Measurements from ENCODE around the gene KRT31. TPM values are rescaled to one million over a fixed set of nuclear protein-coding genes. Genes with fewer than 3 reads are reported as not detected.

The KRT31 gene
- total RNA-seq, 2 experiments from 2014 or later, result not detected

DNA sequence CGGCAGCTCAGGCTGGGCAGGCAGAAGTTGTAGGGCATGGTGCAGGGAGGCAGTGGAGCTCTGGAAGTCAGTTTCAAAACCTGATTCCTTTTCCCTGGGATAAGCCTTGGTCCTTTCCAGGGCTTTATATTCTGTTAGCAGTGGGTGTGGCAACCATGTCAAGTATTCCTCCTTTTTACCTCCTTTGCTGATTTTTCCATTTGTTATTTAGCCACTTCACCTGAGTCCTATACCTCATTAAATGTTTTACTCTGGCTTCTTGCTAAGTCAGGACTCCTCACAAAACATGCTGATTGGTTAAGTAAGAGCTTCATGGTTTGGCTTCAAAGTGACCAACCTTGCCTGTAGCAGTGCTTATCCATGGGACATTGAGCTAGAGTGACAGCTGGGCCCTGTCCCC lies 27.7 kb downstream of the KRT31 start, which contains the start of gene KRT33B:
Gene KRT33B (minus strand): TSS at position 101 of the 400 bp plus-strand sequence. CDS start 63 bp downstream, at position 38.
- intact Hi-C loops (cut with micrococcal nuclease), result no loop called here

GRCh38 chr17:41369023-41369422 lies 28.4 kb downstream of the KRT31 start:
- H3K9me3 Mint-ChIP-seq, result no peaks in the 10 kb centered on the region
- ATAC-seq, result no peak
- no peak for TF ChIP-seq CTCF (IDR thresholded peaks at IDR 0.05)
- ChIA-PET POLR2A (no interaction called here), CTCF (no interaction called here)
- no peak for DNase-seq
- no peaks in the 10 kb centered on the region for H3K27me3 Mint-ChIP-seq
- H3K27ac Mint-ChIP-seq, result no peak overlapping the region
- no peaks in the 10 kb centered on the region for H3K36me3 Mint-ChIP-seq (ENCODE audit: low read depth)
- peaks cover 2% of the 10 kb centered on the region for H3K4me1 Mint-ChIP-seq (ENCODE audit: low read depth)
- intact Hi-C loops (cut with micrococcal nuclease), result no loop called here
- H3K4me3 Mint-ChIP-seq, result no peak overlapping the region

More for the DNA sequence above, 27.7 kb downstream of the KRT31 start, which contains the start of gene KRT33B:
- Mint-ChIP-seq H3K27me3 (no peaks in the 10 kb centered on the region), H3K27ac (no peak within 1 kb of the TSS), H3K4me3 (no peak within 1 kb of the TSS), H3K9me3 (peaks cover 3% of the 10 kb centered on the region), H3K4me1 (ENCODE audit: low read depth) (peaks cover 2% of the 10 kb centered on the region), H3K36me3 (ENCODE audit: low read depth) (no peaks in the 10 kb centered on the region)
- ATAC-seq, result no peak
- ChIA-PET POLR2A (no interaction called here), CTCF (interaction anchor here (0.5 kb wide), 1 partner anchor 42 kb away, joined by 3 read pairs; no protein-coding TSS in a partner anchor)
- DNase-seq, result no peak
- no peak for TF ChIP-seq CTCF (IDR thresholded peaks at IDR 0.05)

DNA sequence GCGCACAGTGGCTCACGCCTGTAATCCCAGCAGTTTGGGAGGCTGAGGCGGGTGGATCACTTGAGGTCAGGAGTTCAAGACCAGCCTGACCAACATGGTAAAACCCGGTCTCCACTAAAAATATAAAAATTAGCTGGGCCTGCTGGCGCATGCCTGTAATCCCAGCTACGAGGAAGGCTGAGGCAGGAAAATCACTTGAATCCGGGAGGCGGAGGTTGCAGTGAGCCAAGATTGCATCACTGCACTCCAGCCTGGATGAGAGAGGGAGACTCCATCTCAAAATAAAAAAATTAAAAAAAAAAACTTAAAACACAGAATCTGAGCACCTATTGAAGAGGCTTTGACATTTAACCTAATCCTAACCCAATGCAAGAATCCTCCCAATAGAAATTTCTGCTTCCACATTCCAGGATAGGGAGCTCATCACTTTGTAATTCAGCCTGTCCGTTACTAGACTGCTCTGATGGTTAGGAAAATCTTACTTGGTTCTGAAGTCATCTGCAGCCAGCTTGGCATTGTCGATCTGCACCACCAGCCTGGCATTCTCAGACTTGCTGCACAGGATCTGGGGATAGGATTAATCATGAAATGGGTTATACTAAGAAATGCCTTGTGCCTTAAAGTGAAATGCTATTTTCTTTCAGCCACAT lies 29.9 kb downstream of the KRT31 start:
- Mint-ChIP-seq H3K36me3 (ENCODE audit: low read depth) (no peaks in the 10 kb centered on the region), H3K27me3 (no peaks in the 10 kb centered on the region), H3K4me1 (ENCODE audit: low read depth) (peaks cover 2% of the 10 kb centered on the region), H3K27ac (no peak overlapping the region), H3K4me3 (no peak overlapping the region), H3K9me3 (no peaks in the 10 kb centered on the region)
- DNase-seq, result no peak
- ChIA-PET POLR2A (interaction anchor here (0.7 kb wide), 1 partner anchor 53 kb away, joined by 4 read pairs; no protein-coding TSS in a partner anchor), CTCF (no interaction called here)
- no peak for ATAC-seq
- TF ChIP-seq CTCF (IDR thresholded peaks at IDR 0.05), result no peak
- intact Hi-C loops (cut with micrococcal nuclease), result no loop called here

- Mint-ChIP-seq H3K4me1 (ENCODE audit: low read depth) (peaks cover 2% of the 10 kb centered on the region), H3K9me3 (no peaks in the 10 kb centered on the region), H3K4me3 (no peak overlapping the region), H3K27ac (no peak overlapping the region), H3K36me3 (ENCODE audit: low read depth) (no peaks in the 10 kb centered on the region), H3K27me3 (no peaks in the 10 kb centered on the region)
- ATAC-seq (no peak), DNase-seq (no peak)
- ChIA-PET POLR2A (no interaction called here), CTCF (interaction anchor here (1.0 kb wide), 1 partner anchor 18 kb away, joined by 3 read pairs; no protein-coding TSS in a partner anchor)
- TF ChIP-seq CTCF (IDR thresholded peaks at IDR 0.05), result no peak
- intact Hi-C loops (cut with micrococcal nuclease), result no loop called here
These were observed 31.3 kb downstream of the KRT31 start for GRCh38 chr17:41366070-41366469.

- intact Hi-C loops (cut with micrococcal nuclease), result no loop called here
- CTCF ChIA-PET, result no interaction called here
These were observed 33.5 kb downstream of the KRT31 start for GRCh38 chr17:41363881-41364280.

More at GRCh38 chr17:41363881-41364280, 33.5 kb downstream of the KRT31 start:
- ATAC-seq, result no peak
- Mint-ChIP-seq H3K9me3 (no peaks in the 10 kb centered on the region), H3K36me3 (ENCODE audit: low read depth) (no peaks in the 10 kb centered on the region), H3K27me3 (no peaks in the 10 kb centered on the region), H3K4me3 (no peak overlapping the region), H3K4me1 (ENCODE audit: low read depth) (no peaks in the 10 kb centered on the region), H3K27ac (no peak overlapping the region)
- no peak for DNase-seq
- no peak for TF ChIP-seq CTCF (IDR thresholded peaks at IDR 0.05)
- POLR2A ChIA-PET, result no interaction called here

Measured in activated CD8-positive, alpha-beta T cell treated with anti-CD3 and anti-CD28 coated beads for 36 hours (primary cell).